WTC11 (cell line): ENCODE data around the gene PVALB.

Source experiments
- ATF6 ChIP-seq: sonication (generic); formaldehyde crosslinking; IDR thresholded peaks from 2 replicates; pipeline ENCODE4 v1.8.1; 2023; ENCODE audit warnings: mild to moderate bottlenecking, missing genetic modification reagents
- CTCF ChIP-seq: fragments of 200-600 bp; IDR thresholded peaks from 2 replicates; pipeline ENCODE4 v1.8.0; 2022; ENCODE audit warnings: antibody characterized with exemption
- ETV6 ChIP-seq: sonication (generic); formaldehyde crosslinking; IDR thresholded peaks from 2 replicates; pipeline ENCODE4 v1.8.1; 2022; ENCODE audit warnings: mild to moderate bottlenecking, missing genetic modification reagents
- FOXP1 ChIP-seq: sonication (generic); formaldehyde crosslinking; IDR thresholded peaks from 2 replicates; pipeline ENCODE4 v1.8.0; 2022; ENCODE audit warnings: missing genetic modification reagents, mild to moderate bottlenecking, moderate library complexity, borderline replicate concordance
- MAX ChIP-seq: sonication (generic); formaldehyde crosslinking; IDR thresholded peaks from 2 replicates; pipeline ENCODE4 v1.8.0; 2022; ENCODE audit warnings: mild to moderate bottlenecking, missing genetic modification reagents
- NR3C1 ChIP-seq: sonication (generic); formaldehyde crosslinking; conservative IDR thresholded peaks from 2 replicates; pipeline ENCODE4 v1.8.1; 2023; ENCODE audit warnings: low read depth, mild to moderate bottlenecking, missing genetic modification reagents
- SP1 ChIP-seq: sonication (generic); formaldehyde crosslinking; conservative IDR thresholded peaks from 2 replicates; pipeline ENCODE4 v1.8.1; 2022; ENCODE audit warnings: missing genetic modification reagents
- ZBTB43 ChIP-seq: sonication (generic); formaldehyde crosslinking; IDR thresholded peaks from 2 replicates; pipeline ENCODE4 v1.8.1; 2023; ENCODE audit warnings: mild to moderate bottlenecking, missing genetic modification reagents
- ZNF121 ChIP-seq: sonication (generic); formaldehyde crosslinking; IDR thresholded peaks from 2 replicates; pipeline ENCODE4 v1.8.0; 2023; ENCODE audit warnings: missing genetic modification reagents
- ZNF138 ChIP-seq: sonication (generic); formaldehyde crosslinking; conservative IDR thresholded peaks from 2 replicates; pipeline ENCODE4 v1.8.1; 2022; ENCODE audit warnings: mild to moderate bottlenecking, moderate library complexity, missing genetic modification reagents
- ZNF232 ChIP-seq: sonication (generic); formaldehyde crosslinking; IDR thresholded peaks from 2 replicates; pipeline ENCODE4 v1.8.0; 2022; ENCODE audit warnings: mild to moderate bottlenecking, missing genetic modification reagents
- TF ChIP-seq, protein P1 (sequence below): fragments of 250-450 bp; sonication (Bioruptor Pico); IDR thresholded peaks from 2 replicates; pipeline ENCODE4 v2.1.2; 2022; ENCODE audit warnings: mild to moderate bottlenecking, moderate library complexity
- TF ChIP-seq, protein P2 (sequence below): sonication (generic); formaldehyde crosslinking; IDR thresholded peaks from 2 replicates; pipeline ENCODE4 v1.8.0; 2022; ENCODE audit warnings: missing genetic modification reagents

DNA sequence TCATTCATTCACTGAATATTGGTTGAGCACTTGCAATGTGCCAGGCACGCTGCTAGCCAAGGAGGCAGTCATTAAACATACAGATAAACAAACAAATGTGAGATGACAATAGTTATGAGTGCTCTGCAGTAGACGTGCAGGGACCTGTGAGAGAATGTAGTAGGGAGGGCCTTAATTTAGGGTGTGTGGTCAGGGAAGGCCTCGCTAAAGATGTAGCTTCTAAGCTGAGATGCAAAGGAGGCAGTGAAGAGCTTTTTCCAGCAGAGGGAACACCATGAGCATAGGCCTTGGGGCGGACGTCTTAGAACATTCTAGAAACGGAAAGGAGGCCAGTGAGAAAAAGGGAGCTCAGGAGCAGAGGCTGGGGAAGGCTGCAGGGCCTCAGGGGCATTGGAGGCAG is 43.2 kb upstream of the PVALB start:
- TF ChIP-seq ATF6 (CRISPR knock-in tag) (no peak), ZBTB43 (no peak), FOXP1 (CRISPR knock-in tag) (no peak), ZNF138 (CRISPR knock-in tag) (no peak), ZNF232 (no peak), ZNF121 (CRISPR knock-in tag) (no peak), ETV6 (no peak), SP1 (CRISPR knock-in tag) (no peak), CTCF (no peak), NR3C1 (no peak), MAX (no peak)
- TF ChIP-seq, protein P1, sequence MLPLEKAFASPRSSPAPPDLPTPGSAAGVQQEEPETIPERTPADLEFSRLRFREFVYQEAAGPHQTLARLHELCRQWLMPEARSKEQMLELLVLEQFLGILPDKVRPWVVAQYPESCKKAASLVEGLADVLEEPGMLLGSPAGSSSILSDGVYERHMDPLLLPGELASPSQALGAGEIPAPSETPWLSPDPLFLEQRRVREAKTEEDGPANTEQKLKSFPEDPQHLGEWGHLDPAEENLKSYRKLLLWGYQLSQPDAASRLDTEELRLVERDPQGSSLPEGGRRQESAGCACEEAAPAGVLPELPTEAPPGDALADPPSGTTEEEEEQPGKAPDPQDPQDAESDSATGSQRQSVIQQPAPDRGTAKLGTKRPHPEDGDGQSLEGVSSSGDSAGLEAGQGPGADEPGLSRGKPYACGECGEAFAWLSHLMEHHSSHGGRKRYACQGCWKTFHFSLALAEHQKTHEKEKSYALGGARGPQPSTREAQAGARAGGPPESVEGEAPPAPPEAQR (CRISPR knock-in tag) = no peak
- TF ChIP-seq, protein P2, sequence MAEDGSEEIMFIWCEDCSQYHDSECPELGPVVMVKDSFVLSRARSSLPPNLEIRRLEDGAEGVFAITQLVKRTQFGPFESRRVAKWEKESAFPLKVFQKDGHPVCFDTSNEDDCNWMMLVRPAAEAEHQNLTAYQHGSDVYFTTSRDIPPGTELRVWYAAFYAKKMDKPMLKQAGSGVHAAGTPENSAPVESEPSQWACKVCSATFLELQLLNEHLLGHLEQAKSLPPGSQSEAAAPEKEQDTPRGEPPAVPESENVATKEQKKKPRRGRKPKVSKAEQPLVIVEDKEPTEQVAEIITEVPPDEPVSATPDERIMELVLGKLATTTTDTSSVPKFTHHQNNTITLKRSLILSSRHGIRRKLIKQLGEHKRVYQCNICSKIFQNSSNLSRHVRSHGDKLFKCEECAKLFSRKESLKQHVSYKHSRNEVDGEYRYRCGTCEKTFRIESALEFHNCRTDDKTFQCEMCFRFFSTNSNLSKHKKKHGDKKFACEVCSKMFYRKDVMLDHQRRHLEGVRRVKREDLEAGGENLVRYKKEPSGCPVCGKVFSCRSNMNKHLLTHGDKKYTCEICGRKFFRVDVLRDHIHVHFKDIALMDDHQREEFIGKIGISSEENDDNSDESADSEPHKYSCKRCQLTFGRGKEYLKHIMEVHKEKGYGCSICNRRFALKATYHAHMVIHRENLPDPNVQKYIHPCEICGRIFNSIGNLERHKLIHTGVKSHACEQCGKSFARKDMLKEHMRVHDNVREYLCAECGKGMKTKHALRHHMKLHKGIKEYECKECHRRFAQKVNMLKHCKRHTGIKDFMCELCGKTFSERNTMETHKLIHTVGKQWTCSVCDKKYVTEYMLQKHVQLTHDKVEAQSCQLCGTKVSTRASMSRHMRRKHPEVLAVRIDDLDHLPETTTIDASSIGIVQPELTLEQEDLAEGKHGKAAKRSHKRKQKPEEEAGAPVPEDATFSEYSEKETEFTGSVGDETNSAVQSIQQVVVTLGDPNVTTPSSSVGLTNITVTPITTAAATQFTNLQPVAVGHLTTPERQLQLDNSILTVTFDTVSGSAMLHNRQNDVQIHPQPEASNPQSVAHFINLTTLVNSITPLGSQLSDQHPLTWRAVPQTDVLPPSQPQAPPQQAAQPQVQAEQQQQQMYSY (CRISPR knock-in tag) = no peak
